BLaER1 treated with 17β-estradiol and CSF1 and Interleukin-3, amounts not matched to agents 10 nM and 100 nM (cell line): ENCODE measurements around the gene LYRM4.

Source experiments
- H3K27ac ChIP-seq, 11 experiments: shearing (Covaris generic); formaldehyde crosslinking; 2 replicates each; pipeline ENCODE4 v1.8.1; 2022
- H3K27me3 ChIP-seq, 11 experiments: shearing (Covaris generic); formaldehyde crosslinking; 2 replicates each; pipeline ENCODE4 v1.8.1; 2022
- H3K36me3 ChIP-seq, 11 experiments: shearing (Covaris generic); formaldehyde crosslinking; 2 replicates each; pipeline ENCODE4 v1.8.1; 2022
- H3K4me1 ChIP-seq, 10 experiments: shearing (Covaris generic); formaldehyde crosslinking; 2 replicates each; pipeline ENCODE4 v1.8.1; 2022
- H3K4me2 ChIP-seq, 11 experiments: shearing (Covaris generic); formaldehyde crosslinking; 2 replicates each; pipeline ENCODE4 v1.8.1; 2022
- H3K4me3 ChIP-seq, 10 experiments: shearing (Covaris generic); formaldehyde crosslinking; 2 replicates each; pipeline ENCODE4 v1.8.1; 2022
- H3K9ac ChIP-seq, 11 experiments: shearing (Covaris generic); formaldehyde crosslinking; 2 replicates each; pipeline ENCODE4 v1.8.1; 2022
- H3K9me3 ChIP-seq, 11 experiments: shearing (Covaris generic); formaldehyde crosslinking; replicated peaks in 1 of 11; 2 replicates each; pipeline ENCODE4 v1.8.1; 2022
- H4K20me1 ChIP-seq, 11 experiments: shearing (Covaris generic); formaldehyde crosslinking; 2 replicates each; pipeline ENCODE4 v1.8.1; 2022
- Cebpa-rat ChIP-seq, 11 experiments: shearing (Covaris generic); IDR thresholded peaks; 2 replicates each; pipeline ENCODE4 v1.8.1; 2022

Gene LYRM4

DNA sequence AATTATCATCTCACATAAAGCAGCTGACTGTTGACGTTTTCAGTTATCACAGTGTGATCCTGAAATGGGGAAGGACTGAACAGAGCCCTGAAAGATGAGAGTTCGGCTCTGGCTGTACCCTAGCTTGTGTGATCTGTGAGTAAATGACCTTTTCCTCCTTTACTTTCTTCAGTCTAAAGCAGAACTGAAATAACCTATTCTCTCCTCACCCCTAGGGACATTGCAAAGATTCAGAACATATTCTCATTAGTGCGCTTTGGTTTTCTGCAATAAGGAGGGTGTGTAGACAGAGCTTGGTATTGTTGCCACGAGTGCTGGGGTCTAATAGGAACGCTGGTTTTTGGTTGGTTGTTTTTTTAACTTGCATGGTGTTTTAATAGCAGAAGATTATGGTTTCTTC lies 17.3 kb upstream of the LYRM4 start:
- TF ChIP-seq Cebpa-rat (IDR thresholded peaks at IDR 0.05): no peak
- no peak overlapping the region for H3K9ac ChIP-seq
- H3K4me2 ChIP-seq: peak overlapping the region in 2 of 11 experiments; percentile 3 to 10; a peak in 4 of 22 replicates
- no peak overlapping the region for H3K4me3 ChIP-seq
- H3K9me3 ChIP-seq: no peaks in the 10 kb centered on the region
- peaks cover 12 to 33% (median 19%) of the 10 kb centered on the region in 10 experiments for H3K4me1 ChIP-seq
- no peaks in the 10 kb centered on the region for H3K27me3 ChIP-seq
- peaks cover 0 to 11% (median 0%) of the 10 kb centered on the region in 11 experiments; a peak in 4 of 22 replicates for H4K20me1 ChIP-seq
- no peak overlapping the region for H3K27ac ChIP-seq
- H3K36me3 ChIP-seq: peaks cover 0 to 13% (median 0%) of the 10 kb centered on the region in 11 experiments; a peak in 4 of 22 replicates

DNA sequence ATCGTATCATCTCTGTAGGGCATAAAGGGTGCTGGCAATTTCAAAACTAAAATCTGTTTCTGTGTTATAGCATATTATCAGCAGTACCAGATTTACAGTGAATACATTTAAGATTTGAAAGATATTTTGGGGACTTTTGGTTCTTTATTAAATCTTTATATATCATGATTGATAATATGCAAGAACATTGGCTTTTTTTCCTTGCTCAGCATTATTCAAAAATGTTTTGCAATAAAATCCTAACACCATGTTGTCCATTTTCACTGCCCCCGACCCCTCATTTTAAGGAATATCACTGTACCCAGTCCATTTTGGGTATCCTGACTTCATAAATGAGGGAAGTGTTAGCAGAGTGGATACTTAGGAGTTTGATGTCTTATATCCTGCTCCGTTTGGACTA lies 16.8 kb upstream of the LYRM4 start:
- Histone ChIP-seq H3K27ac (no peak overlapping the region), H4K20me1 (peaks cover 0 to 11% (median 0%) of the 10 kb centered on the region in 11 experiments; a peak in 4 of 22 replicates), H3K27me3 (no peaks in the 10 kb centered on the region), H3K9me3 (no peaks in the 10 kb centered on the region), H3K4me2 (no peak overlapping the region), H3K9ac (no peak overlapping the region), H3K4me3 (no peak overlapping the region), H3K36me3 (peaks cover 0 to 13% (median 0%) of the 10 kb centered on the region in 11 experiments; a peak in 4 of 22 replicates), H3K4me1 (peaks cover 9 to 34% (median 21%) of the 10 kb centered on the region in 10 experiments)
- TF ChIP-seq Cebpa-rat (IDR thresholded peaks at IDR 0.05): no peak

DNA sequence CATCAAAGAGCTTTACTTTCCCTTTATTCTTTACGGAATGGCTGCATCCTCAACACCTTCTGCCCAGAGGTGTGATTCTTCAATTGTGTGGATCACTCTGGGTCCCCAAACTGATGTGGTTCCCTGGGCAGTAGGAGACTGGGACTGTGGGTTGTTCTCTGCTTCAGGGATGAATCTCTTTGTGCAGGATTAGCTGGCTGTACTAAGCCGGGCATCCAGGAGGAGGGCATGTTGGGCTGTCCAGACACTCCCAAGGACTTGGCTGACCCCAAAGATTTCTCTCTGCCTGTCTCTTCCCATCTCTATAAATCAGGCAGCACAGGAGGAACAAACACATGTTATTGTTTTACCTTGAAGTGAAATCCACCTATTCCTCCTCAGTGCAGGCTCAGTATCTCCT lies 15.8 kb upstream of the LYRM4 start:
- H3K9ac ChIP-seq: no peak overlapping the region
- H3K4me2 ChIP-seq: no peak overlapping the region
- H3K4me1 ChIP-seq: peaks cover 9 to 34% (median 21%) of the 10 kb centered on the region in 10 experiments
- no peak overlapping the region for H3K27ac ChIP-seq
- no peak for TF ChIP-seq Cebpa-rat (IDR thresholded peaks at IDR 0.05)
- no peak overlapping the region for H3K4me3 ChIP-seq
- peaks cover 0 to 11% (median 0%) of the 10 kb centered on the region in 11 experiments; a peak in 4 of 22 replicates for H4K20me1 ChIP-seq
- peaks cover 0 to 13% (median 0%) of the 10 kb centered on the region in 11 experiments; a peak in 4 of 22 replicates for H3K36me3 ChIP-seq
- H3K27me3 ChIP-seq: no peaks in the 10 kb centered on the region
- H3K9me3 ChIP-seq: no peaks in the 10 kb centered on the region

DNA sequence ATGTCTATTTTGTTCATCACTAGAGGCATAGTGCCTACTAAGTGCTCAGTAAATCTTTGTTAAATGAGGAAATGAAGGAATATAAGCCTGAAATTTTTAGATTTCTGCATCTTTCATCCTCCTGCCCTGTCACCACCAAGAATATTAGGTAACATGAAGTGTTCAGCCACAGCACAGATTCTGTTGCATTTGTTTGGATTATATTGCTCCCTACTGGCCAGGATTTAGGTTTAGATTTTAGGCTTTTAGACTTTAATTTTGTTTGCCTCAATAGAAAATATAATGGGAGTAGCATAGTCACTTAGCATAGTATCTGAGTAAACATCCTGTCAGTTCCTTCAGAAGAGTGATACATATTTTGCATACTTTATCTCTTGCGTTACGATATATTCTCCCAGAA lies 14.7 kb upstream of the LYRM4 start:
- TF ChIP-seq Cebpa-rat (IDR thresholded peaks at IDR 0.05): no peak
- H3K9ac ChIP-seq: no peak overlapping the region
- peaks cover 0 to 16% (median 0%) of the 10 kb centered on the region in 11 experiments; a peak in 5 of 22 replicates for H4K20me1 ChIP-seq

DNA sequence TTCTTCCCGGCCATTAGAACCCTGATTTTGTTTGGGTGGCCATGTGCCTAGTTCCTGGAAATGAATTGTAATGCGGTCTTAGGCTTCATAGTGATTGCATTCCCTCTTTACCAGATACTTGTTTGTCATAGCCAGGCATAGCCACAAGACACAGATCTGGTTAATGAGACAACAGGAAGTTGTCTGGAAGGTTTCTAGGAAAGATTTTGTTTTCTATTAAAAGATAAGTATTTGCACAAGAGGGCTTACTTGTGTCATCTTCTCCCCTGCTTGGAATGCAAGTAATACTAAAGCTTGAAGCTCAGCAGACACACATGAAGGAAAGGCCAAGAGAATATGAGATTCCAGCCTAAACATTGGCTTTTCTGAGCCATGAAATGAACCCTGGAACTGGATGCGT lies 13.5 kb upstream of the LYRM4 start:
- peaks cover 0 to 7% (median 0%) of the 10 kb centered on the region in 11 experiments; a peak in 2 of 22 replicates for H3K36me3 ChIP-seq
- no peak overlapping the region for H3K27ac ChIP-seq
- H3K4me2 ChIP-seq: peak overlapping the region in 8 of 11 experiments; percentile 2 to 58 (median 31); a peak in 13 of 22 replicates
- peaks cover 0 to 18% (median 0%) of the 10 kb centered on the region in 11 experiments; a peak in 5 of 22 replicates for H4K20me1 ChIP-seq
- H3K4me1 ChIP-seq: peaks cover 9 to 34% (median 21%) of the 10 kb centered on the region in 10 experiments
- no peak overlapping the region for H3K9ac ChIP-seq
- TF ChIP-seq Cebpa-rat (IDR thresholded peaks at IDR 0.05): no peak
- H3K4me3 ChIP-seq: no peak overlapping the region
- H3K27me3 ChIP-seq: no peaks in the 10 kb centered on the region
- no peaks in the 10 kb centered on the region for H3K9me3 ChIP-seq

More for the DNA sequence above, 14.7 kb upstream of the LYRM4 start:
- Histone ChIP-seq H3K27me3 (no peaks in the 10 kb centered on the region), H3K27ac (no peak overlapping the region), H3K9me3 (no peaks in the 10 kb centered on the region), H3K36me3 (peaks cover 0 to 13% (median 0%) of the 10 kb centered on the region in 11 experiments; a peak in 4 of 22 replicates), H3K4me2 (no peak overlapping the region), H3K4me1 (peaks cover 9 to 34% (median 21%) of the 10 kb centered on the region in 10 experiments), H3K4me3 (no peak overlapping the region)

DNA sequence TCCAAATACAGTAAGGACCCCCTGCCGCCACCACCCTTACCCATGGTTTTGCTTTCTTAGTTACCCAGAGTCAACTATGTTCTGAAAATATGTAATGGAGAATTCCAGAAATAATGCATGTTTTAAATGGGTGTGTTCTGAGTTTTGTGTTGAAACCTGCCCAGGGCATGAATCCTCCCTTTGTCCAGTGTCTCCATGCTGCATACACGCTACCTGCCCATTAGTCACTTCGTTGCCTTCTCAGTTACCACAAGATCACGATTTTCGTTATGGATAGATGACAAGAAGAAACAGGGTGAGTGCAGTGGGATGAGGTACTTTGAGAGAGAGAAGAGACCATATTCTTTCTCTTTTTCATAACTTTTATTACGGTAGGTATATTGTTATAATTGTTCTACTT lies 11.2 kb upstream of the LYRM4 start:
- TF ChIP-seq Cebpa-rat (IDR thresholded peaks at IDR 0.05): no peak
- peaks cover 0 to 7% (median 0%) of the 10 kb centered on the region in 11 experiments; a peak in 2 of 22 replicates for H3K9me3 ChIP-seq
- H3K27me3 ChIP-seq: no peaks in the 10 kb centered on the region
- peaks cover 0 to 7% (median 0%) of the 10 kb centered on the region in 11 experiments; a peak in 2 of 22 replicates for H3K36me3 ChIP-seq
- no peak overlapping the region for H3K9ac ChIP-seq
- H3K4me1 ChIP-seq: peaks cover 6 to 22% (median 17%) of the 10 kb centered on the region in 10 experiments; a peak in 17 of 20 replicates
- H4K20me1 ChIP-seq: peaks cover 0 to 18% (median 0%) of the 10 kb centered on the region in 11 experiments; a peak in 5 of 22 replicates
- H3K4me3 ChIP-seq: no peak overlapping the region
- H3K4me2 ChIP-seq: no peak overlapping the region
- no peak overlapping the region for H3K27ac ChIP-seq

DNA sequence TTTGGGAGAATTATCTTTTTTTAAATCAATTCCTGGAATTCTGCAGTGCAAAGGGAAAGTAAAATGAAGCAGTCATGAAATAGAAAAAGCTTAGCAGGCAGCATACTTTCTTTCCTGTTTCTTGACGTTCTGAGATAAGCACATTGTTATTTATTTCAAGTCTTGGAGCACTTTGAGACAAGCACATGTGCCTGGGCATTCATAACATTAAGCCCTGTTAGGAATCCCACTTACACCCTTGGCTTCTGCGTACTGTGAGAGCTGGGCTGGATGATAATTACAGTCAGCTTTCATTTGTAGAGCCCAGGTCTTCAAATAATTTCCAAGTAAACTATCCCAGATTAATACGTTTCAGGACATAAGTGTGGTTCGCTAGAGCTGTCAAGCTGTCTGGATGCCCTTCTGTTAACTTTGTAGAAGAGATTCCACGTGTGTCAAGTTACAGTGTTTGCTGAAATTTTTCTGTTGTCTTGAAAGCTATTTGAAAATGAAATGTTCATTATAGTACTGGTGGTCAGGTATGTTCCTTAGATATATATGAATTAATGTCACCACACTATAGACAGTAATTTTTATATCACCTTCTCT lies 9.4 kb upstream of the LYRM4 start:
- H3K36me3 ChIP-seq: peaks cover 0 to 18% (median 4%) of the 10 kb centered on the region in 11 experiments; a peak in 4 of 22 replicates
- H4K20me1 ChIP-seq: peaks cover 0 to 19% (median 4%) of the 10 kb centered on the region in 11 experiments; a peak in 6 of 22 replicates
- H3K27ac ChIP-seq: no peak overlapping the region
- H3K4me2 ChIP-seq: no peak overlapping the region
- H3K27me3 ChIP-seq: no peaks in the 10 kb centered on the region
- H3K4me3 ChIP-seq: no peak overlapping the region
- peak overlapping the region in 1 of 11 experiments; percentile 16; a peak in 1 of 22 replicates for H3K9ac ChIP-seq
- peaks cover 6 to 22% (median 17%) of the 10 kb centered on the region in 10 experiments; a peak in 17 of 20 replicates for H3K4me1 ChIP-seq
- TF ChIP-seq Cebpa-rat (IDR thresholded peaks at IDR 0.05): no peak
- H3K9me3 ChIP-seq: peaks cover 0 to 7% (median 0%) of the 10 kb centered on the region in 11 experiments; a peak in 2 of 22 replicates

DNA sequence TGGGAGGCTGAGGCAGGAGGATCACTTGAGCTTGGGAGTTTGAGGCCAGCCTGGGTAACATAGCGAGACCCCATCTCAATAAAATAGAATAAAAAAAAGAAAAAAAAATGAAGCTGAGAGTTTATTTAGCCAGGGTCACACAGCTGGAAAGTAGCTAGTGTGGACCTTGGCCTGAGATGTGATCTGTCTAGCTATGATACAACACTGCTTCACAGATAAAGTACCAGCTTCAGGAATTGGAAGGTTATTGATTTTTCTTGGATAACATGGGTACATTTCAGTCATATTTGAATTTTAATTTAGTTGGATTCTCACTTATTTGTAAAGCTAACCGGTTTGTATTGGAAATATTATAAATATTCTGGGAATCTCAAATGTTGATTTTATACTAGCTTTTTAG lies 5.7 kb upstream of the LYRM4 start:
- no peak overlapping the region for H3K4me2 ChIP-seq
- H3K4me1 ChIP-seq: peaks cover 8 to 11% (median 10%) of the 10 kb centered on the region in 10 experiments
- H3K36me3 ChIP-seq: peaks cover 0 to 13% (median 0%) of the 10 kb centered on the region in 11 experiments; a peak in 3 of 22 replicates
- H4K20me1 ChIP-seq: peaks cover 0 to 11% (median 0%) of the 10 kb centered on the region in 11 experiments; a peak in 4 of 22 replicates
- no peaks in the 10 kb centered on the region for H3K27me3 ChIP-seq
- H3K9me3 ChIP-seq: peaks cover 0 to 7% (median 0%) of the 10 kb centered on the region in 11 experiments; a peak in 2 of 22 replicates
- no peak overlapping the region for H3K9ac ChIP-seq
- no peak overlapping the region for H3K27ac ChIP-seq
- no peak for TF ChIP-seq Cebpa-rat (IDR thresholded peaks at IDR 0.05)
- no peak overlapping the region for H3K4me3 ChIP-seq

DNA sequence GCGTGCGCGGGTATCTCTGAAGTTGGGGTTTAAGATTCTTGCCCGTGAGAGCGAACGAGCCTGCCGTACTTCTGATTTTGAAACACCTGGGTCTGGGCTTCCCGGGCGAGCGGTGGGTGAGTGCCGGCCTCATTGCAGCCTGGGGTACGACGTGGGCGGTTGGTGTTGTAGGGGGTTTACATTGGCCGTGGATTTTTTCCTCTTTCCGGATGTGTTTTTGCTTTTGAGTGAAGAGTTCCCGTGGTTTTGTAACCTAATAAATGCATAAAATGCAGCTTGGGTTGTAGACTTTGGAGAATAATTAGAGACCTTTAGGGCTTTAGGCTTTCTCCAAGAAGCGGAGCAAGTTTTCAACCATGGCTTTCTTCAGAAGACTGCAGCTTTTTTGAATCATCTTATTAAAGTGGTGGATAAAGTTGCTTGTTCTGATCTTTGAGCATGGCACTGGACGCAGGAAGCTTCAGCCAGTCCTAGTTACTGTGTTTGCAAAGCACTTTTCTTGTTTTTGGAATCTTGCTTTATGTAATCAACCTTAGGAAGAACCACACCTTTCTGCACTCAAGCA lies 877 bp upstream of the LYRM4 start:
- Histone ChIP-seq H3K9ac (peak overlapping the region; percentile 96 to 100 (median 99)), H3K27me3 (no peaks in the 10 kb centered on the region), H4K20me1 (peaks cover 0 to 18% (median 0%) of the 10 kb centered on the region in 11 experiments; a peak in 5 of 22 replicates), H3K36me3 (peaks cover 0 to 27% (median 18%) of the 10 kb centered on the region in 11 experiments; a peak in 14 of 22 replicates), H3K4me3 (peak overlapping the region; percentile 80 to 97 (median 88)), H3K9me3 (no peaks in the 10 kb centered on the region), H3K27ac (peak overlapping the region; percentile 95 to 100 (median 99)), H3K4me1 (peaks cover 22 to 34% (median 29%) of the 10 kb centered on the region in 10 experiments), H3K4me2 (peak overlapping the region; percentile 71 to 95 (median 84))
- no peak for TF ChIP-seq Cebpa-rat (IDR thresholded peaks at IDR 0.05)
